Ovary (tissue), 3 donors: ENCODE results near the gene ACSM3.
"Not testable (repeated sequence)": the region's sequence is repeated elsewhere in the genome, so short reads cannot be mapped to it uniquely, and the experiment has no call there.

Source experiments
- POLR2A ChIP-seq: fragments of 450-650 bp; IDR thresholded peaks from one replicate; pipeline ENCODE4 v1.6.1; 2017; ENCODE audit warnings: antibody characterized with exemption, mild to moderate bottlenecking, moderate library complexity
- TF ChIP-seq, protein P1 (sequence below), 3 donors: fragments of 450-650 bp in 2 of 3; fragments of 200-600 bp in 1 of 3; IDR thresholded peaks; one replicate each; pipeline versions ENCODE4 v1.5.1 to v1.8.0; 2016 to 2022; ENCODE audit warnings: antibody characterized with exemption in 3 of 3, mild to moderate bottlenecking in 1 of 3
- donor health status: DM: no; HTN: no; CAD: no.

DNA sequence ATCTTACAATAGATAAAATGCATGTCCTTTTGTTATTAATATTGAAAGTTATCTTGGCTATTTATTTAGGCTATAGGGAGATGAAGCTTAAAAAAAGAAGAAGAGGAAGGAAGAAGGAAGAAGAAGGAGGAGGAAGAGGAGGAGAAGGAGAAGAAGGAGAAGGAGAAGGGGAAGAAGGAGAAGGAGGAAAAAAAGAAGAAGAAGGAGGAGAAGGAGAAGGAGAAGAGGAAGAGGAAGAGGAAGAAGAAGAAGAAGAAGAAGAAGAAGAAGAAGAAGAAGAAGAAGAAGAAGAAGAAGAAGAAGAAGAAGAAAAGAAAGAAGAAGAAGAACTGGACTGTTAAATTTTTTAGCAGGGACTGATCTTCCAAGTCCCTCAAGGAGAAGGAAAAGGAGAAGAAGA lies 46.1 kb upstream of the ACSM3 start:
- not testable (repeated sequence) for TF ChIP-seq POLR2A
- TF ChIP-seq, protein P1, sequence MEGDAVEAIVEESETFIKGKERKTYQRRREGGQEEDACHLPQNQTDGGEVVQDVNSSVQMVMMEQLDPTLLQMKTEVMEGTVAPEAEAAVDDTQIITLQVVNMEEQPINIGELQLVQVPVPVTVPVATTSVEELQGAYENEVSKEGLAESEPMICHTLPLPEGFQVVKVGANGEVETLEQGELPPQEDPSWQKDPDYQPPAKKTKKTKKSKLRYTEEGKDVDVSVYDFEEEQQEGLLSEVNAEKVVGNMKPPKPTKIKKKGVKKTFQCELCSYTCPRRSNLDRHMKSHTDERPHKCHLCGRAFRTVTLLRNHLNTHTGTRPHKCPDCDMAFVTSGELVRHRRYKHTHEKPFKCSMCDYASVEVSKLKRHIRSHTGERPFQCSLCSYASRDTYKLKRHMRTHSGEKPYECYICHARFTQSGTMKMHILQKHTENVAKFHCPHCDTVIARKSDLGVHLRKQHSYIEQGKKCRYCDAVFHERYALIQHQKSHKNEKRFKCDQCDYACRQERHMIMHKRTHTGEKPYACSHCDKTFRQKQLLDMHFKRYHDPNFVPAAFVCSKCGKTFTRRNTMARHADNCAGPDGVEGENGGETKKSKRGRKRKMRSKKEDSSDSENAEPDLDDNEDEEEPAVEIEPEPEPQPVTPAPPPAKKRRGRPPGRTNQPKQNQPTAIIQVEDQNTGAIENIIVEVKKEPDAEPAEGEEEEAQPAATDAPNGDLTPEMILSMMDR (IDR thresholded peaks at IDR 0.05): not testable (repeated sequence)
